ENCODE measurements around the gene DNAJC15.

DNAJC15 gene

DNA sequence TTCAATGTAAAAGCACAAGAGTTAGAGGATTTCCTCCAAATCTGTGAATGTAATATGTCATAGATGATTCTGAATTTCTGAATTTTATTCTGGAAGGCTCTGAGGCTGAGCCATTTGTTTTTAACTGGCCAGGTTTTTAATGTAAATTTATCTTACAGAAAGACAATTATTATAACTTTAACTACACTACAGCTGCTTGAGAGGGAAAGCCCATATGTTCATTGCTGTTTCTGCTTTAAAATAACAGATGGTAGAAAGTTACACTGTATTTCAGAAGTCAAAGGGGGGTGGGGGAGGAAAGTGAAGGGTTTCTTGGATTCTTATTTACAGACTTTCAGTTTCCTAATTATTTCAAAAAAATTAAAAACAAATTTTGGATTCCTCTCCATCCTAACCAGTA, 62.8 kb downstream of the DNAJC15 start:
- DNase-seq (ENCODE audit: low spot score), result no peak

DNA sequence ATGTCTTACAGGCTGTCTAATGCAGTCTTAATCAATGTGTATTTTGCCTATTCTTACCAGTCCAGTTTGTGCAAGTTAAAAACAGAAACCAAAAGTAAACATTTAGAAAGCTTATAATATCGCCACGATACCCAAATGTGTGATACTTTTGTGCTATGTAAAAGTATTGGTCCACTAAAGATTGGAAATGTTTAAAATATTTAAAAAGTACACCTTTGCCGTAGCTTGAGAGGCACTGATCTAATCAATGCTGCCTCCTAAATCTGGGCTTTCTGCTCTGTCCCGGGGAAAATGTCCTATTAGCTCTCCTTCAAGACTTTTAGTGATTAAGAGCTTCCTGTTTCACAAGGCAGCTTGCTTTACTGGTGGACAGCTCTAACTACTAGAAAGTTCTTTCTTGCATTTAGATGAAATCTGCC, 64.7 kb downstream of the DNAJC15 start:
- no peak for DNase-seq (ENCODE audit: low spot score)

DNA sequence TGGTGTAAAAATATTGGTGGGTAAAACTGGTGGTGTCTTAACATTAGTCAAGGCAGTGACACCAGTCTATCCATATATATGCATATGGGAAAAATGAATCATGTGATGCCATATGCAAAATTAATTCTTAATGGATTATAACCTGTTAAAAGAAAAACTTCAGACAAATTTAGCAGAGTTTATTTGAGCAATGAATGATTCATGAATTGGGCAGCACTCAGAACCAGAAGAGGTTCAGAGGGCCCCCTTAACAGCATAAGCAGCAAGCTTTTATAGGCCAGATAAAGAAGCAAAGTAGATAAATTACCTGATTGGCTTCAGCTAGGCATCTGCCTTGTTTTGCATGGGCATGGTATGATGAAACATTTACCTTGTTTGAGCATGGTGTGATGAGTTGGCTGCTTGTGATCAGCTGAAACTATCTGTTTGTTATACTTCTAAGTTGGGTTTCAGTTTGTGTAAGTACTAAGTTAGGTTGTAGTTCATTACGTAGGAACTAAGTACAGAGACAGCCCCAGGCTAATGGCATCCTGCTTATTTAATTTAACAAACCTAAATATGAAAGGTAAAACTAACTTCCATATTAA, 66.6 kb downstream of the DNAJC15 start:
- no peak for DNase-seq (ENCODE audit: low spot score)

- DNase-seq (ENCODE audit: low spot score), result peak; percentile 3
These were observed 71.5 kb downstream of the DNAJC15 start for GRCh38 chr13:43094901-43095300.

DNA sequence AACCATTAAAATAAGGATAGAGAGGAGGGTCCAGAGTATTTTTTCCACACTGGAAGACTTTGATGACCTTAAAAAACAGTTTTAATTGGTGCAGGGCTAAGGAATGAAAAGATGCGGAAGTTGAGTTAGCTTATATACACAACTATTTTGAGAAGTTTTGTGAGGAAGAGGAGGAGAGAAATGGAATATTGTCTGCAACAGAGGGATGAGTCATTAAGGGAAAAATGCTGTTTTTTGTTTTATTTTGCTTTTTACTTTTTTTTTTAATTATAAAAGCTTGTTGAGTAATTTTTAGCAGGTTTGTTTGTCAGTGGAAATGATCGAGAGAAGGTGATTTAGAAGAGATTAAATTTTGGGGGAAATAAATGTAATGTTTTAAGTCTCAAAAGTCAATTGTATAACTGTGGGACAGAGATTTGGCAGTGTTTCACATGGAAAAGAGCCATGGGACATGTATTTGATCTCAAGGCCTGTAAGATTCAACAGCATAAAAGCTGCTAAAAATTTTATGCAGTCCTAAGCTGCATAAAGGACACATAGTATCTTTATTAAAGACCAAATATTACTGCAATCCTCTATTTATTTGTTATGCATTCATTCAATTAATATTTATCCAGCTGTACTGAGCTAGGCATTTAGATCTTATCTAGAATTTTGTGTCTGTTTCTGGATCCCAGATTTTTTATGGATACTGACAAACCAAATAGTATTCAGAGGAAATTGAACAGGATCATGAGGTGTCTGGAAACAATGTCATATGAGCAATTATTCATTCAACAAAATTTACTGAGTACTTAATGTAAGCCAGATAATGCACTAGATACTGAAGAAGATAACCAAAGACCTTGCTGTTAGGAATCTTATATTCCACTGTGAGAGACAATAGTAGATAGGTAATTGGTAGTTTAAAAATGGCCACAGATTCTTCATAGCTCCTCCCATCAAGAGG, 72.7 kb downstream of the DNAJC15 start:
- no peak for DNase-seq (ENCODE audit: low spot score)

DNA sequence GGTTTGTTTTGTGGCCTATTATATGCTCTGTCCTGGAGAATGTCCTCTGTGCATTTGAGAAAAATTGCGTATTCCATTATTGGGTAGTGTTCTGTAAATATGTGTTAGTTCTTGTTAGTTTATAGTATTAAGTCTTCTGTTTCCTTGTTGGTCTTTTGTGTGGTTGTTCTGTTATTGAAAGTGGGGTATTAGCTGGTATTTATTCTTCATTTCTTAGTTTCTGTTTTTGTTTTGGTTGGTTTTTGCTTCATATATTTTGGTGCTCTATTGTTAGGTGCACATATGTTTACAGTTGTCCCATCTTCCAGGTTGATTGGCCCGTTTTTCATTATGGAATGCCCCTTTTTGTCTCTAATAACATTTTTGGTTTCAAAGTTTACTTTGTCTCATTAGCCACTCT, 77.3 kb downstream of the DNAJC15 start:
- no peak for DNase-seq (ENCODE audit: low spot score)

DNA sequence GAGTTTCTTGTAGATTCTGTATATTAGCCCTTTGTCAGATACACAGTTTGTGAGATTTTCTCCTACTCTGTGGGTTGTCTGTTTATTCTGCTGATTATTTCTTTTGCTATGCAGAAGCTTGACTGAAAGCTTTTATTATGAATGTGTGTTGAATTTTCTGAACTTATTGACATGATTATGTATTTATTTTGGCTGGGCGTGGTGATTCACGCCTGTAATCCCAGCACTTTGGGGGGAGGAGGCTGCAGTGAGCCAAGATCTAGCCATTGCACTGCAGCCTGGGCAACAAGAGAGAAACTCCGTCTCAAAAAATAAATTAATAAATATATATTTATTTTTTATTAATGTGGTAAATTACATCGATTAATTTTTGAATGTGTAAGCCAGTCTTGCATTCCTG, 78.9 kb downstream of the DNAJC15 start:
- DNase-seq (ENCODE audit: low spot score), result no peak

DNA sequence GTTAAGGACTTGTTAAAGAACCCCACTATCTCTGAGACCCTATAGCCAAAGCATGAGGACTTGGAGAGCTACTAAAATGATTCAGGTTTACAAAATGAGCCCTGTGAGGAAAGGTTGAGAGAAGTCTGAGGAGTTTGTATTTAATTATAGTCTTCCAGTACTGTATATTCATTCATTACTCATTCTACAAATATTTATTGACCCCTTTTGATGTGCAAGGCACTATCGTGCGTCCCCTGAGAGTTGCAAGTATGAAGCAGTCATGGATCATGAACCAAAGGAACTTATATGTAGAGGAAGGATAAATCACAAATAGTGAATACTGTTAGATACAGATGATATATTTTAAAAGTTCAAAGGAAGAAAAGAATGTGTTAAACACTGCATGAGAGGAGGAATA, 84.4 kb downstream of the DNAJC15 start:
- no peak for DNase-seq (ENCODE audit: low spot score)

DNA sequence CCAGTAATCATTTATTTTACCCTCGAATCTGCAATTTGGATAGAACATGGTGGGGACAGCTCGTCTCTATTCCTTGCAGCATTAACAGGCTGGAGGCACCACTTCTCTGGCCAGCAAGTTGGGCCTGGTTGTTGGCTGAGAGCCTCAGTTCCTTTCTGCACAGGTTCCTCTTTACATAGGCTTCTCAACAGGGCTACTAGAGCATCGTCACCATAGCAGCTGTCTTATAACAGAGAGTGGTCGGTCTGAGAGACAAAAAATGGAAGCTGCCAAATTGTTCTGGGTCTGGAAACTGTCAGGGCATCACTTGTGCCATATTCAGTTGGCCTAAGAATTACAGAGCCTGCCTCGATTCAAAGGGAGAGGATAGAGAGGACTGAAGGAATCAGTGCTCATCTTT, 86.7 kb downstream of the DNAJC15 start:
- DNase-seq (ENCODE audit: low spot score), result no peak

- DNase-seq (ENCODE audit: low spot score), result no peak
These were observed 87.3 kb downstream of the DNAJC15 start for GRCh38 chr13:43110658-43111057.

- DNase-seq (ENCODE audit: low spot score), result no peak
These were observed 88.4 kb downstream of the DNAJC15 start for GRCh38 chr13:43111559-43112400.

GRCh38 chr13:43113603-43114002, 90.2 kb downstream of the DNAJC15 start:
- DNase-seq (ENCODE audit: low spot score), result no peak

DNA sequence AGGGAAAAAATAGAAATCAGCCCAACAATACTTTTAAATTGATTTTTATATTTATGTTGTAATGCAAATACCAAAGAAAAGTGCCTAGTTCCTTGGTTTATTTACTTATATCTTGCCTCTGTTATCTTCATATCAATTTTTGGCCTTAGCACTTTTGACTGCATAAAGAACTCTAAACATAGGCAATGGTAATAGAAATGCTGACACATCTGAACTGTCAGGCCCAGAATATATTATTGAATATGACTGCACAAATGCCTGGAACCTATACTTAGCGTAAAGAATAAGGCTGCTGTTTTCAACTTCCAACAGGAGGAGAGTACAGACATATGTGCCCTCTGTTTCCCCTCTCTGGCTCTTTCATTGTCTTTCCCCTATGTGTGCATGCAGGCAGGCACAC, 91.1 kb downstream of the DNAJC15 start:
- DNase-seq (ENCODE audit: low spot score), result no peak

- no peak for DNase-seq (ENCODE audit: low spot score)
These were observed 91.8 kb downstream of the DNAJC15 start for GRCh38 chr13:43115141-43115540.

DNA sequence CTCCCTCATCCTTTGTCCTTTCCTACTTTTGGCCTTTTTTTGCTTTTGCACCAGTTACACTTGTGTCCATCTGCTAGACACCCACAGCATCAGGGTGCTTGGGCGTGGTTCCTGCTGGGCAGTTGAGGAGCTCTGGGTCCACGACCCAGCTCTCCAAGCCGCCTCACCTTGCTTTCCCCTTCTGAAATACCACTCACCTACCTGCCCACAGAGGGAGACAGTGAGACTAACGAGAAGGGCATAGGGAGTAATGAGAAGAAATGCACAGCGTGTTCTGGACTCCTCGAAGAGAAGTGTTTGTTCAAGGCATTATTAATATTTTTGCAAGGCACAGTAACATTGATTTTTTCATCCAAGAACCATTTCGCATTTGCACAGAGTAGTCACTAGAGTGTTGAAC, 92.9 kb downstream of the DNAJC15 start:
- no peak for DNase-seq (ENCODE audit: low spot score)

DNA sequence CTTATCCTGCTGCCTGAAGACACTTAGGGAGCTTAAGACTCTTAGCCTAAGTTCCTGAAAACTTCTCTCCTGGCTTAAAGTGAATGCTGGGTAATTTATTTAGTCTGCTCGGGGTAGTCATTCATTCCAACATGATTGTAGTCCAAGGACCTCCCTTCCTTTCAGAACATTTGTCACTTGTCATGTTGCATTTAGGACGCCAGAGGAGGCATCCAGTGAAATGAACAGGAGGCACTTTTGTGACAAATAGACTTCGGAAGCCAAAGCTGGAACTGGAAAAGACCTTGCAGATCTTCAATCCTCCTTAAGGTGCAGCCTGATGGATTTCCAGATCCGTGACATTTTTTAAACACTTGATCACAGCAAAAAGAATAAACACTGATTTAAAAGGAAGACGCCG, 95.1 kb downstream of the DNAJC15 start:
- DNase-seq (ENCODE audit: low spot score), result no peak

DNA sequence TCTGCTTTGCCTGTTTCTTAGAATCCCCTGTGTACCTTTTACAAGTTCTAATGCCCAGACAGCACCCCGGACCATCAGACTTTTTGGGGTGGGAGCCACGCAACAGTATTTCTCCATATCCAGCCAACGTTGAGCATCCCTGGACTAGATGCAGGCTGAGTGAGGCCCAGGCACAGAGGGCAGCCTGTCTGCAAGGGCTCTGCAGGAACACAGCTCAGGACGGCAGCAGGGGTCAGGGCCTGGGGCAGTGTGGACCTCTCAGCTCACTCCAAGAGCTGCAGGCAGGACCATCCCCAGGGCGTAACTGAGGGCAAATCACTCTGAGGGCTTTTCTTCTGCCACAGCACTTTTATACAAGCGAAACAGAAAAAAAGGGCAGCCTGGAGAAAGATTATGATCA, 95.8 kb downstream of the DNAJC15 start:
- no peak for DNase-seq (ENCODE audit: low spot score)

DNA sequence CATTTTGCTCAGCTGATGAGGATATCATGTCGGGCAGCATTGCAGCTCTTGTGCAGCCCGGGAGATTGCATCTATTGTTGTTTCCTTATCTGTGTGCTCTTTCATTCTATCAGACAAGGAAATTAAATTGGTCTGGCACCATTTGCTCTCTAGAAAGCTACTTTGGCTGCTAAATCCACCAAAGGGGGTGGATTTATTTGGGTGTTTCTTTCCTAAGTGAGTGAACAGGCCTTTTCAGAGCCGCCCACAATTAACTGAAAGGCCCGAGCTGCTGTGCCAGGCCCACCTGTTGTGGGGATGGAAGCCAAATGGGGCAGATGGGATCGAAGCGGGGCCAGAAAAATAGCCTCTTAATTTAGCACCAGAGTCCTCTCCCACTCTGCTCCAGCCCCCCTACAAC, 99.4 kb downstream of the DNAJC15 start:
- DNase-seq (ENCODE audit: low spot score), result no peak

GRCh38 chr13:43123856-43124255, 100.5 kb downstream of the DNAJC15 start:
- DNase-seq (ENCODE audit: low spot score), result no peak

- DNase-seq (ENCODE audit: low spot score), result no peak
These were observed 101.1 kb downstream of the DNAJC15 start for GRCh38 chr13:43124490-43124889.

DNA sequence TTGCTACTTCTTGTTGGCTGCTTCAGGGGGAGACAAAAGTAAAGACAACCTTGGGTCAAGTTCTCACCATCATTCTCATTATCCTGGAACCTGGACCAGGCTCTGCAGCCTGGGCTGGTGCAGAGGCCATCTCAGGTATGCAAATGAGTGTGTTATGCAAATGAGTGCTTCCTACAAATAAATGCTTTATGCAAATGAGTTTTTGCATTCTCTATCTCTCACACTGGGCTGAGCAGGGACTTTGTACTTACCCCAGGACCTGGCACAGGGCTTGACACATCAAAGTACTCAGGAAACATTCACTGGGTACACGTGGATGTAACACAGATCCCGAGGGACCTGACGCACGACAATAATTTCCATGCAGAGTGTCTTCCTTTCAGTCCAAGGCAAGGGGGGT, 103.0 kb downstream of the DNAJC15 start:
- DNase-seq (ENCODE audit: low spot score), result no peak

GRCh38 chr13:43127103-43127798, 103.9 kb downstream of the DNAJC15 start:
- DNase-seq (ENCODE audit: low spot score), result no peak

Measured in kidney tubule cell (primary cell).